ENCODE measurements around the gene TSN.
"Not testable (repeated sequence)": the region's sequence is repeated elsewhere in the genome, so short reads cannot be mapped to it uniquely, and the experiment has no call there.

The TSN gene

DNA sequence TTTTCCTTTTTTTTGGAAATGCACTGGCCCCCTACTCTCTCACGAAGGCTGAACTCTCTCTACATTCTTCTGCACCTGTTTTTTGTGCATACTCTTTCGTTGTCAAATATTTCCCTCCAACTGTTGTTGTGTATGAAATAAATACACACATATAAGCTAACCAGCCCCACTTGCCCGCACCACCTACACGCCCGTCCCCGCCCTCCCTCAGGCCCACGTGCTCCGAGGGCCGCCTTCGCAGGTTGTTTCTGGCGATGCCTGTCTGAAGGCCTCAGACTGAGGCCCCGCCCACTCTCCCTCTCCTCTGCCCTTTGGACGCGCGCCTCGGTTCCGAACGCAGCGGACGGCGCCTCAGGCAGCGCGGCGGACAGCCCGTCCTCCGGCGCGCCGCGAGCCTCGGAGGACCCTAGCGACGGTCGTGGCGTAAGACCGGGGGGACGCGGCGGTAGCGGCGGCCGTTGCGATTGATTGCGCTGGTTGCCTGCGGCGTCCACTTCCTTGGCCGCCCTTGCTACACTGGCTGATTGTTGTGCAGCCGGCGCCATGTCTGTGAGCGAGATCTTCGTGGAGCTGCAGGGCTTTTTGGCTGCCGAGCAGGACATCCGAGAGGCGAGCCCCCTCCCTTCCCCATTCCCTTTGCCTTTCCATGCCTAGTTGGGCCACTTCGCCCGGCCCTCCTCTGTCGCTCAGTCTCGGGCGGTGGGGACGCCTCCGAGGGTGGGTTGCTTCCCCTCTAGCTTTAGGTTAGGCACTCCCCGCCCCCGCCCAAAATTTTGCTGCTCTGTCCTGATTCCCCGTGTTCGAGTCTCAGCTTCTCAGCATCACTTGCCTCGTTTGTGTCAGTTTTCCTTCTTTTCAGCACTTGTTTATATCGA lies at the start of gene TSN:
Gene TSN (plus strand): TSS at position 415 of the 875 bp plus-strand sequence. CDS start 129 bp downstream, at position 544.
- peak; percentile 93 to 97 for DNase-seq (ENCODE audit: extremely low read depth in 1 of 2, low read depth in 1 of 2)

DNA sequence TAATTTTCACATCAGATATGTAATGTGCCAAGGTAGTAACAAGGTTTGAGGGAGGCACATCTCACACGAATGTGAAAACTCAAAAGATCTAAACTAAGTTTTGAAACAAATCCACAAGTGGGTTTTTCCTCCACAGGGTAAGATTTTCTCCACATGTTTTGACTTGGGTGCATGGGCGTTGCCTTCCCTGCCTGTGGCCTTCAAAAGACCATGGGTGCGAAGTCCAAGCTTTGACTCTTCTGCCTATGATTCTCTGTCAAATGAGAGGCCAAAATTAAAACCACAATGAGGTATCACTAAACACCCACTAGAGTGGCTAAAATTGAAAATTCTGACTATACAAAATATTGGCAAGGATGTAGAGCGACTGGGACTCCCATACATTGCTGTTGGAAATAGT lies 49.5 kb upstream of the TSN start:
- DNase-seq (ENCODE audit: extremely low read depth in 1 of 2, low read depth in 1 of 2): no peak

DNA sequence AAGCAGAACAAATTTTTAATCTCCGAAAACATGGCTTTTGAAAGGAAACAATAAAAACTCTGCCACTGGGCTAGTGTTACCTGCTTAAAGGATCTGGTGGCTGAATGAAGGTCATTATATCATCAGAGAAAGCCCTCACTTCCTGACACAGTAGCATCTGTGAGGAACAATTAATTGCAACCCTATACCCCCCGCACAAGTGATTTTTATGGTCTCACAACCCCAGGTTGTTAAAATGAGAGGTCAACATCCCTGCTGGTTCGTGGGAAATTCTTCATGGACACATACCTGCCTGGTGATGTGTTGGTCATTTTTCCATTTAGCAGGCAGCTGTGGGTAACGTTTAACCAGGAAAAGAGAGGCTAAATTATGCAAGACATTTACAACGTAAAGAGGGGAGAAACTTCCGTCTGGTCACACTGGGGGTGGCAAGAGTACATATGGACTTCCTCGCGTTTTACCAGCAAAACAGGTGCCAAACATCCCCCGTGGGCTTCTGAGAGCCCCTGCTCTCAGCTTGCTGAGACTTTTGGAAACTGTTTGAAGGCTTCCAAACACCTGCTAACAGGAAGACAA lies 48.0 kb upstream of the TSN start:
- DNase-seq (ENCODE audit: extremely low read depth in 1 of 2, low read depth in 1 of 2): no peak

DNA sequence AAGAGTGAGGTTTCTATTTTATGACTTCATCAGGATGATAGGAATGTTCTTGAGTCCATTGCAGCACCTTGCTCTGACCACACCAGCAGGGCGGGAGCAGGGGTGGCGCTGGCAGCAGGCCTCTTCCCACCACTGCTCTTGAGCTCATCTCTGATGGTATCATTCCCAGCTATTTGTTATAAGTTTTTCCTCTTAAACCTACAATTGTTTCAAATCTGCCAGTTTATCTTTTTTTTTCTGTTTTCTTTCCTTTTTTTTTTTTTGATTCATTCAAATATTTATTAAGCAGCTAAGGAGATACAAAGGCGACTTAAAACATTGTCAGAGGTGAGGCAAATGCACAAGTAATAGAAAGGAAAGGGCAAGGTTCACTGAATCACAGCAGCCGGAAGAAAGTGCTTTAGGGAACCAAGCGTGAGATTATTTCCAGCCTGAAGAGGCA lies 47.5 kb upstream of the TSN start:
- no peak for DNase-seq (ENCODE audit: extremely low read depth in 1 of 2, low read depth in 1 of 2)

DNA sequence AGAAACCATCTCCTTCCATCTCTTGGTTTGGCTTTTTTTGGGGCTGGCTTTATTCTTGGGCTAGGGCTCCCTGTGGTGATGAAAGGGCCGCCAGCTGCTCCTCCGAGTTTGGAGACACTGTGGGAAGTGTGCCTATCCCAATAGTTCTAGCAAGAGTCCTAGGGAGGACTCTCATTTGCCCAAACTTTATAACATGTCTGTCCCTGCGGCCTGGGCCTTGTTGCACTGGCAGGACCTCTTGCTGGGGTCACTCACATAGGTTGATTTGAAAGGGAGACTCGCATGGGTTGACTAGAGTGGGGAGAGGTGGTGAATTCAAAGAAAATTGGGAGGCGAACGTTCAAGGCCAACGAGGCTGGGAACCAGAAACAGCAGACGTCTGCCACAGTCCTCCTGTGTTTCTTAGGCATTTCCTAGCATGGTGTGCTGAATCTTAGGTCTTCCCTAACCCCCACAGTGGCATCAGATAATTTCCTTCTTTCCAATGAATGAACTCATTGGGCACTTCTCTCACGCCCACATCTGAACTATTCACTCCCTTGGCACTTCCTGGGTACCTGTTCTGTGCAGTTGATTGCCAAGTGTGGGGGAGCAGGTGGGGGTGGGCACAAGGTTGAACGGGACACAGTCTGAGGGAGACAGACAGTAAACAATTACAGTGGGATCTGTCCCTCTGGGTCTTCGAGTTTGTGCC lies 45.5 kb upstream of the TSN start:
- no peak for DNase-seq (ENCODE audit: extremely low read depth in 1 of 2, low read depth in 1 of 2)

DNA sequence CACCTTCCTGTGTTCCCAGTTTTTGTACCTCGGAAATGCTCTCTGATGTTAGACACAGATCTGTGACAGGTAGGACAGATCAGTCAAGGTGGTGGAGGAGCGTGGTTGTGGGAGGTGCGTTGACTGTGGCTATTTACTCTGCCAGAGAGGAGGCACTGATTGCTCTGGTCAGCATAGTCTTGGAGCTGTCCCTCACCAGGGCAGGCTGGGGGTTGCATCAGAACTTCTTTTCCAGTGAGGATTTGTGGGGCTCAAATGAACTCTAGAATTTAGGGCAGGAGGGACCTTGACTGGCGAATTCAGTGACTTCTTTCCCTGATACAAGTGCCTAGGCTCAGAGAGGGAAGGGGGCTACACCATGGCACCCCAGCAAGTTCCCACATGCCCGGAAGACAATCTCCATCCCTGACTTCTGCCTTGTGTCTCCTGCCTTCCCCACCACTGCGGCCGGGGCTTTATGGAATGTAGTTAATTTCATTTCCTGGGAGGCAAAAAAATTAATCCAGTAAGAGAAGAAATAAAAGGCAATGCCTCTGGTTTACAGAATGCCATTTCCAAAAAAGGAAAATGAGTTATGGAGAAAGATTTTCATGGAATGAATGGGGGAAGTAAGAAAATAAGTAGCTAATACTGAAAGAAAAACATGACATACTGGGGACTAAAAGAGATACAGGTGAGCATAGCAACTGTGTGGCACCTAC lies 44.8 kb upstream of the TSN start:
- DNase-seq (ENCODE audit: extremely low read depth in 1 of 2, low read depth in 1 of 2): no peak

DNA sequence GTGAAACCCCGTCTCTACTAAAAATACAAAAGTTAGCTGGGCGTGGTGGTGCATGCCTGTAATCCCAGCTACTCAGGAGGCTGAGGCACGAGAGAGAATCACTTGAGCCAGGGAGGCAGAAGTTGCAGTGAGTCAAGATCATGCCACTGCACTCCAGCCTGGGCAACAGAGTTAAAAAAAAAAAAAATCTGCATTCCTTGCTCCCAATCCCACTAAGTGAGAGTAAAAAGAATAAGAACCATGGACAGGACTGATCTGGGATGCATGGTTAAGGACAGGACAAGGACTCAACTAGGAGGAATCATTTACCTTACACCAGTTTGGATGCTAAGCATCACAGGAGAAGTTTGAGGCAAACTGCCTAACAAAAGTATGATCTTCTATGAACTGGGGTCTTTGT lies 44.0 kb upstream of the TSN start:
- not testable (repeated sequence) for DNase-seq (ENCODE audit: extremely low read depth in 1 of 2, low read depth in 1 of 2)

DNA sequence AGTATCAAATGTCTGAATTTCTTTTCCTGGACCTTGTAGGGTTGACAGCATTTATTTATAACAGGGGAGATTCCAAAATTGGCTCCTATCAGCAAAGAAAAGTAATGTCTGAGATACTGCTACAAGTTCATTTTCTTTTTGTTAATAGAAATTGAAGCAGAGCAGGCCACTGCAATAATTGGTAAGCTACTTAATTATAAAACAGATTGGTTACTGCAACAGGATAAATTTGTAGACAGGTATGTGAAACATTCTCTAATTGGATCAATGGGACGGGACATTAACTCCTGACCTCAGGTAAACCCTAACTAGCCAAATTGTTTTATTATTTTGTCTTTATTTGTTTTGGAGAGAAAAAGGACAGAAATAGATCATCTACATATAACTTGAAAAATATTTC lies 39.3 kb upstream of the TSN start:
- no peak for DNase-seq (ENCODE audit: extremely low read depth in 1 of 2, low read depth in 1 of 2)

DNA sequence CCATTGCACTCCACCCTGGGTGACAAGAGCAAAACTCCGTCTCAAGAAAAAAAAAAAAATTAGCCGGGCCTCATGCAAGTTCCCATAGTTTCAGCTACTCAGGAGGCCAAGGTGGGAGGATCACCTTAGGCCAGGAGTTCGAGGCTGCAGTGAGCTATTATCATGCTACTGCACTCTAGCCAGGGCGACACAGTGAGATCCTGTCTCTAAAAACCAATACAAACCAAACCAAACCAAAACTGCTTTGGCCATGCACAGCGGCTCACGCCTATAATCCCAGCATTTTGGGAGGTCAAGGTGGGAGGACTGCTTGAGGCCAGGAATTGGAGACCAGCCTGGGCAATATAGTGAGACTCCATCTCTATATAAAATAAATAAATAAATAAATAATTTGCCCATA lies 37.9 kb upstream of the TSN start:
- DNase-seq (ENCODE audit: extremely low read depth in 1 of 2, low read depth in 1 of 2): no peak

DNA sequence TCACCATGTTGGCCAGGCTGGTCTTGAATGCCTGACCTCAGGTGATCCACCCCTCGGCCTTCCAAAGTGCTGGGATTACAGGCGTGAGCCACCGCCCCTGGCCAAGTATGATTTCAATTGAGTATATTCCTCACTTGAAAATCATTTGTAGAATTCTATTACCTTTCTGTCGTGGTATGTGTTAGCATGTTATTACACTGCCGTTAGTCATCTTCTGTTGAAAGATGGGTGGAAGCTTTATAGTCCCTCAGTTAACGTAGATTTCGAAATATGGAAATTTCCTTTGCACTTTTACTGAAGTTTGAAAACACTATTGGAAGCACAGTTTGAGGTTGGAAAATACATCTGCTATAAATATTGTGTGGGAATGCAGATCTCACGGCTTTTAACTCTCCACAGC lies 33.5 kb upstream of the TSN start:
- no peak for DNase-seq (ENCODE audit: extremely low read depth in 1 of 2, low read depth in 1 of 2)

DNA sequence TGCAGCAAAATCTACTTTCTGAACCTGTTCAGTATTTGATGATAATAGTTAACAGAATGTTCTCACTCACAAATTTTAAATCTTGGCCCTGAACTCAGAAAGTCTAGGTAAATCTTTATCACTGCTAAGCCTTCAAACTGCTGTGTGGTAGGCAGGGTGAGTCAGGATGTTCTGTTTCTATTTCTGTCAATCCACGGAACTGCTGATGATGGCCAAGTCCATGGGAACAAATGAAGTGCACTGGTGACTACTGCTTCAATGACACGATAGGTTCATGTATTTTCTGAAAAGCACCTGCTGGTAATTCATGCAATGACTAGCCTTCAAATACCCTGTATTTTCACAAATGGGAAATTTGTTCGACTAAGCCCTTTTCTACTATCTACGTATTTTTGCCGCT lies 33.0 kb upstream of the TSN start:
- DNase-seq (ENCODE audit: extremely low read depth in 1 of 2, low read depth in 1 of 2): peak in 1 of 2 donors; percentile 39

DNA sequence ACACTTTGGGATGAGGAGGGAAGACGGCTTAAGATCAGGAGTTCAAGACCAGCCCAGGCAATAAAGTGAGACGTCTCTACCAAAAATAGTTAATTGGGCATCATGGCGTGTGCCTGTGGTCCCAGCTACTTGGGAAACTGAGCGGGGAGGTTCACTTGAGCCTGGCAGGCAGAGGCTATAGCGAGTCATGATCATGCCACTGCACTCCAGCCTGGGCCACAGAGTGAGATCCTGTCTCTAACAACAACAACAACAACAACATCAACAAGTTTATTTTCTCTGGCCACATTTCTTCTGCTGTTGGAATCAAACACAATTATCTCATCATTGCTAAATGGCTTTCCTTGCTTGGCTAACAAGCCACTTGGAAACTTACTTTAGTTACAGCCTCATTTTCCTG lies 32.1 kb upstream of the TSN start:
- no peak for DNase-seq (ENCODE audit: extremely low read depth in 1 of 2, low read depth in 1 of 2)

DNA sequence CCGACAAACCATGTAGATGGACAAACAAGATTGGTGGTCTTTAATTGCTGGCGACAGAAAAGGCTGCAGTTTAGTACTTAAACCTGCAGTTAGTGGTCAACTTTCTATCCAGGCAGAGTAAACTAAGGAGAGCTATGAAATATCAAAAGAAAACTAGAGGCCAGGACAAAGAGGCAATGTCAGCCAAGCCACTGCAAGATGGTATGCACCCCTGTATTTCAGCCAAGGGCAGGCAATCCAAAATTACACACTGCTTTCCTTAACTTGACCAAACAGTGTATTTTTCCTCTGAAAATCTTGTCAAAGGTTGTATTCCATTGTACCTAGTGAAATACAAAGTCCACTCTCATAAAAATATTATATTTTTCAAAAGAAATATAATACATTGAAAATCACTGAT lies 28.1 kb upstream of the TSN start:
- no peak for DNase-seq (ENCODE audit: extremely low read depth in 1 of 2, low read depth in 1 of 2)

DNA sequence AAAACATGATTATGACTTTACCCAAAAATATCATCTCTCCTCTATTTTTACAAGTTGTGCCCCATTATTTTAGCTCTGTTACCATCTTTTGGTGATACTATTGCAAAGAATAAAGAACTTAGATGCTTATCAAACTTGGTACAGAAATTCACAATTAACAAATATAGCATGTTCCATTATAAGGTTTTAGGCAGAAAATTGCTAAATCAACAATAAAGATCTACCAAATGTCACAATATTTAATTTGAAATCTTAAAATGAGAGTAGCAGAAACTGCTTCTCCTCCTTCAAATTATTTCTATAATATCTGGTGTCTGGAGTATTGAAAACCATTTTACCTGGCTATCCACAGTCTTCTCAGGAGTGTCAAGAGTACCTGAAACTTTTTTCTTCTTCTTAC lies 27.5 kb upstream of the TSN start:
- no peak for DNase-seq (ENCODE audit: extremely low read depth in 1 of 2, low read depth in 1 of 2)

DNA sequence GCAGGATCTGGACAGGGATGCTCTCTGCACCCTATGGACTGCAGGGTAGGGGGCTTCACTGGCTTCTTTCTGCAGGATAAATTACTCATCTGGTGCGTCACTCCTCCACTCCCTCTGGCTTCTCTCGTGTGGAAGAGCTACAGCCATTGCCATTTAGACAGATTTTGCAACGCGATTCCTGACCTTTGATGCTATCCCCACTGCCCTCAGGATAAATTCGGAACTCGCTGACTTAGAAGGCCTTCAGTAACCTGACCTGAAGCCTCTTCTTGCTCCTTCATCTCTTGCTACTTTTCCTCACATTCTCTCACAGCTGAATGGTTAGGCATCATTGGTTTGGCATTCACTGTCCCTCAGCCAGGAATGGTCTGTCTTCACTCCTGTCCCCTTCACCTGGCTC lies 24.1 kb upstream of the TSN start:
- DNase-seq (ENCODE audit: extremely low read depth in 1 of 2, low read depth in 1 of 2): no peak

DNA sequence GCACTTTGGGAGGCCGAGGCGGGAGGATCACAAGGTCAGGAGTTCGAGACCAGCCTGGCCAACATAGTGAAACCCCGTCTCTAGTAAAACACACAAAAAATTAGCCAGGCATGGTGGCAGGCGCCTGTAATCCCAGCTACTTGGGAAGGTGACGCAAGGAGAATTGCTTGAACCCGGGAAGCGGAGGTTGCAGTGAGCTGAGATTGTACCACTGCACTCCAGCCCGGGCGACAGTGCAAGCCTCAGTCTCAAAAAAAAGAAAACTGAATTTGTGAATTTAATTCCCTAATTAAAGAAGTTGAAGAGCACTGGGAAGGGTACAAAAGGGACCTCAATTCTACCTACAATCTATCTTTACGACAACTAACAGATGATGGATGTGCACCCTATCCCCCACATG lies 20.9 kb upstream of the TSN start:
- not testable (repeated sequence) for DNase-seq (ENCODE audit: extremely low read depth in 1 of 2, low read depth in 1 of 2)

DNA sequence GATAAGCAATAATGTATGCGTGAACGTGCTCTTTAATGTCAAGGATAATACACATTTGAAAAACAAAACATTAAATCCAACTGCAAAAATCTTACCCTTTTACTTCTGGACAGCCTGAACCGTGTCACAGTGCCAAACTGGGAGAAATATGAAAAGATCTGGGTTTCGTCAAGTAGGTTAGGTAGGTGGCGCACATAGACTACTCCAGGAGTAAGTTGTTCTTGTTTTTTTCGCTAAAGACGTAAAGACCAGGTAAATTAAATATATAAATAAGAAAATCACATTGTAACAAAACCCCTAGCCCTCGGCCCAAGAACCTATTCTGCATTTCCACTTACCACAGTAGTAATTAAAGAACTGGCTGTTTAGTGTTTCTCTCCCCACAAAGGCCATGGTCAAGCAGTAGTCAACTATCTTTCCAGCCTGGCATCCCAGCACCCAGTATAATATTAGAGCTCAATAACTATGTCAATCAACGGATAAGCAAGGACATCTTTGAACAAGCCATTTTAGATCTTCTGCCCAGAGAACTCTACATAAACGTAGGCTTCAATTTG lies 19.9 kb upstream of the TSN start:
- DNase-seq (ENCODE audit: extremely low read depth in 1 of 2, low read depth in 1 of 2): no peak

DNA sequence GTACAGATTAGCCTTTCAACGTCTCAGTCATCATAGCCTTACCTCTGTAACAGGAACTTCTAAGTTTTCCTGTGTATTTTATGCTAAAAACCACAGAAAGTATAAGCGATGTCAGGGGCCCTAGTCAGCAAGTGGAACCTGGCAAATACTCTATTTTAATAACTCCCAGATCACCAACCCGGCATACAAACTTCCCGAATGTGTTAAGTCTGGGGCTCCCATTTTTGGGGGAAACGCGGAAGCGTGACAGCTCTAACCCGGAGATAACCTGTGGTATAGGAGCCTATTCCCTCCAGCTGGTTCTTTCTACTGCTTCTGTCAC lies 19.4 kb upstream of the TSN start:
- no peak for DNase-seq (ENCODE audit: extremely low read depth in 1 of 2, low read depth in 1 of 2)

DNA sequence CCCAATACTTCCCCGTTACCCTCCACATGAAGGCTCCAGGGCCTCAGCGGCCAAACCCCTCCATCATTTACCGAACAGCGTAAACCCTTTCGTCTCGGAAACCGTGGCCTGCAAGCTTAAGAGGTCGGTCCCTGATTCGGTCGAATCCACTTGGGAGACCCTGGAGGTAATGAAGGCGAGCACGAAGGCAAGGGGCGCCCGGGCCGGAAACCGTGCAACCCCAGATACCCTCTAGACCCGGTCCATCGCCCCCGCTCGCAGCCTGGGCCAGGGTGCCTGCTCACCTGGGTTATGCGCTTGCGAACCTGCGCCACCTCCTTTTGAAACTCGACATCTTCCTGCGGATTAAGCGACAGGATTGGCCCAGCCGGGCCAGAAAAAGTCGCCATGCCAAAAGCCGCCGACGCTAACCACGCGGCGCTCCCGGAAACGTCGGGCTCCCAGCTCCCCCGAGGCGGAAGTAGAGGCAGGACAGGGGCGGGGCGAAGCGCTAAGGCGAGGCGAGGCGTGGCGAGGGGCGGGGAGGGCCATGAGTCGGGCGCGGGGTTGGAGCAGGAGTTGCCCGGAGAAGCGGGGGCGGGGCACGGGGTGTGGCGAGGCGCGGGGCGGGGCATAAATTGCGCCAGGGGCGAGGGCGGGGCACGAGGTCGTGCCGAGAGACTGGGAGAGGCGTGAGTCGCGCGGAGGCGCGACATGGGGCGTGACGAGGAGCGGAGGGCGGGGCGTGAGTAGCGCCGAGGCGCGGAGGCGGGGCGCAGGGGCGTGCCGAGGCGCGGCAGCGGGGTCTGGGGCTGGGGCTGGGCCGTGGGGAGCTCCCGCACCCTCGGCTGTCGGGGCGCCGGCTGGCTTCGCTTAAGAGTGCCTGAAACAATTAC lies 18.8 kb upstream of the TSN start, which contains the start of gene NIFK:
Gene NIFK (minus strand): TSS at position 414 of the 875 bp plus-strand sequence. CDS start 25 bp downstream, at position 389.
- DNase-seq (ENCODE audit: extremely low read depth in 1 of 2, low read depth in 1 of 2): peak; percentile 99

DNA sequence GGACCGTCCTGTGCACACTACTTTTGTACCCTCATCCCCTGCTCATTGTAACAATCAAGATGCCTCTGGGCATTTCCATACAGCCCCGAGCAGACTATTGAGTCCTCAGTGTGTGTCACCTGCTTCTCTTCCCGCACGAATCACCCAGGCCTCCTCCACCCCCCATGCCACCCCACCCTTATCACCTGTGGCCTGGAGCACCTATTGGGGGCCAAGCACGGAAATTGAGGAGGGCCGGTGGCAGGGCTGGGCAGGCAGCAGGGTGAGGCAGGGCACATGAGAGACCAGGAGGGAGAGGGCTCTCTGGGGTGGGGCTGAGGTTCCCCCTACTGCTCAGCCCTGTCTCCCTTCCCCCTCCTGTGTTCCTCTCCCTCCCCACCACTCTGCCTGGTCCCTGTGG lies 14.5 kb upstream of the TSN start:
- DNase-seq (ENCODE audit: extremely low read depth in 1 of 2, low read depth in 1 of 2): no peak

All from stimulated activated CD8-positive, alpha-beta memory T cell treated with anti-CD3 and anti-CD28 coated beads, Interleukin-7, amount 100 ng/mL, for 48 hours (primary cell).